Panc1 (cell line): Measurements from ENCODE around the gene PHACTR4. TPM values are rescaled to one million over a fixed set of nuclear protein-coding genes. Genes with fewer than 3 reads are reported as not detected.
A peak's percentile ranks its signal among the peaks of the same experiment; 100 is the strongest.

ENCODE experiments used
- ATAC-seq: fragments of 200-7000 bp; cut with Tn5 transposase; 2 replicates; pipeline ENCODE4 v1.9.1; 2020; ENCODE audit warnings: mild to moderate bottlenecking, moderate library complexity
- BruUV-seq: library from RNA; stranded (reverse); fragments of 400-500 nt; replicated peaks from 2 replicates; lab custom pipeline; 2021; lab: Mats Ljungman, UMichigan
- CTCF ChIA-PET: fragments of 300-600 bp; sonication (Branson Sonifier 250); formaldehyde crosslinking; loops from one replicate; lab custom pipeline; 2022; ENCODE audit warnings: antibody characterized with exemption; lab: Charles Lee
- POLR2A ChIA-PET: fragments of 300-600 bp; sonication (Branson Sonifier 250); formaldehyde crosslinking; loops from one replicate; lab custom pipeline; 2022; ENCODE audit warnings: antibody characterized with exemption; lab: Charles Lee
- DNase-seq: peaks from one replicate; pipeline ENCODE4 v3.0.0-alpha.2; 2010; ENCODE audit warnings: low read depth, low spot score
- H3K27ac ChIP-seq: 2 replicates; pipeline ENCODE4 v1.5.1; 2011; ENCODE audit warnings: mild to moderate bottlenecking, low read length, inconsistent platforms
- H3K27me3 ChIP-seq: fragments of 200-500 bp; sonication (Bioruptor generic); 2 replicates; pipeline ENCODE4 v1.6.0; 2014; ENCODE audit warnings: low read length, inconsistent platforms; ENCODE audit not compliant: control insufficient read depth, insufficient read depth
- H3K36me3 ChIP-seq: fragments of 200-500 bp; sonication (Bioruptor generic); 2 replicates; pipeline ENCODE4 v1.5.1; 2014; ENCODE audit warnings: inconsistent platforms, mild to moderate bottlenecking, low read length, moderate library complexity; ENCODE audit not compliant: control insufficient read depth, insufficient read depth
- H3K4me1 ChIP-seq: 2 replicates; pipeline ENCODE4 v1.5.1; 2011; ENCODE audit warnings: inconsistent platforms, mild to moderate bottlenecking, low read length, moderate library complexity; ENCODE audit not compliant: control insufficient read depth, insufficient read depth
- H3K4me3 ChIP-seq, 2 experiments: 2 replicates each; pipeline ENCODE4 v1.5.1; 2011 to 2012; ENCODE audit warnings: low read depth in 2 of 2, low read length in 2 of 2, mild to moderate bottlenecking in 2 of 2, inconsistent platforms in 1 of 2, moderate library complexity in 1 of 2
- H3K9me3 ChIP-seq: fragments of 200-500 bp; sonication (Bioruptor generic); 2 replicates; pipeline ENCODE4 v1.5.1; 2014; ENCODE audit warnings: low read depth, mild to moderate bottlenecking, inconsistent platforms, low read length, moderate library complexity; ENCODE audit not compliant: control insufficient read depth, insufficient read depth
- CTCF ChIP-seq: fragments of 450-650 bp; IDR thresholded peaks from 2 replicates; pipeline ENCODE4 v1.5.1; 2017; ENCODE audit warnings: mild to moderate bottlenecking
- POLR2AphosphoS5 ChIP-seq: IDR thresholded peaks from 2 replicates; pipeline ENCODE4 v1.6.1; 2012; ENCODE audit warnings: mild to moderate bottlenecking, low read depth, low read length, moderate library complexity
- REST ChIP-seq, 2 experiments: IDR thresholded peaks; 2 replicates each; pipeline ENCODE4 v1.6.1; 2011 to 2012; ENCODE audit warnings: low read depth in 2 of 2, control low read depth in 1 of 2, low read length in 1 of 2, mild to moderate bottlenecking in 1 of 2, moderate library complexity in 1 of 2; ENCODE audit not compliant: insufficient read depth in 1 of 2
- SIN3A ChIP-seq: IDR thresholded peaks from 2 replicates; pipeline ENCODE4 v1.6.1; 2012; ENCODE audit warnings: low read depth, mild to moderate bottlenecking, low read length, moderate library complexity, borderline replicate concordance; ENCODE audit not compliant: insufficient read depth
- TCF7L2 ChIP-seq: IDR thresholded peaks from 2 replicates; pipeline ENCODE4 v1.6.1; 2011; ENCODE audit warnings: mild to moderate bottlenecking, low read depth, low read length, inconsistent platforms
- in situ Hi-C: cut with HindIII; loops from 2 replicates; pipeline ENCODE4 v1.10.0; 2016; ENCODE audit warnings: low sequenced_read_pairs, low pct_unique_long_range_greater_than_20kb
- intact Hi-C: fragments of 100-400 bp; cut with micrococcal nuclease; formaldehyde crosslinking; loops from one replicate; pipeline ENCODE4 v1.10.0; 2022; ENCODE audit not compliant: unreplicated experiment
- total RNA-seq: library from RNA; stranded (reverse); gene quantifications from one replicate; pipeline ENCODE4 v1.2.1, GENCODE V29; 2021; ENCODE audit not compliant: unreplicated experiment

PHACTR4 gene
- total RNA-seq, 1 experiment from 2014 or later = 63.4 TPM

GRCh38 chr1:28437924-28438699, 68.6 kb downstream of the PHACTR4 start:
- no peak for TF ChIP-seq SIN3A
- no peak for TF ChIP-seq REST (IDR thresholded peaks at IDR 0.05; ENCODE audit: insufficient read depth in 1 of 2, low read depth in 2 of 2, low read length in 1 of 2)
- TF ChIP-seq CTCF = no peak
- peak; percentile 49; the same call in 1 of the 2 replicates for TF ChIP-seq TCF7L2
- TF ChIP-seq POLR2AphosphoS5 = peak; percentile 78
- Histone ChIP-seq H3K27ac (peak overlapping the region; percentile 90), H3K27me3 (no peaks in the 10 kb centered on the region), H3K4me1 (peaks cover 37% of the 10 kb centered on the region), H3K9me3 (no peaks in the 10 kb centered on the region), H3K4me3 (peak overlapping the region; percentile 44 to 51), H3K36me3 (no peaks in the 10 kb centered on the region)
- intact Hi-C loops (no loop called here), in situ Hi-C loops (no loop called here)
- TSS peak; percentile 65 for BruUV-seq
- peak; percentile 99 for ATAC-seq
- POLR2A ChIA-PET = interaction anchor here (0.5 to 1.8 kb wide), 5 partner anchors 9 to 340 kb away, joined by 4 to 9 read pairs (median 5); no protein-coding TSS in a partner anchor
- CTCF ChIA-PET = interaction anchor here (0.6 to 1.1 kb wide), 2 partner anchors 28 to 102 kb away, joined by 5 read pairs; no protein-coding TSS in a partner anchor
- DNase-seq = peak; percentile 98

- TF ChIP-seq CTCF = no peak
- no peak for TF ChIP-seq SIN3A
- no peak for TF ChIP-seq TCF7L2
- TF ChIP-seq POLR2AphosphoS5 = no peak
- TF ChIP-seq REST (IDR thresholded peaks at IDR 0.05; ENCODE audit: insufficient read depth in 1 of 2, low read depth in 2 of 2, low read length in 1 of 2) = no peak
- in situ Hi-C loops = no loop called here
- peak overlapping the region; percentile 10 to 44; a peak in 3 of 4 replicates for H3K4me3 ChIP-seq
- DNase-seq (no peak), ATAC-seq (no peak)
- intact Hi-C loops = no loop called here
- no peaks in the 10 kb centered on the region for H3K27me3 ChIP-seq
- no TSS peak for BruUV-seq
- no peaks in the 10 kb centered on the region for H3K36me3 ChIP-seq
- CTCF ChIA-PET = no interaction called here
- POLR2A ChIA-PET = interaction anchor here (1.8 kb wide), 1 partner anchor 10 kb away, joined by 4 read pairs; no protein-coding TSS in a partner anchor
- no peaks in the 10 kb centered on the region for H3K9me3 ChIP-seq
- peaks cover 37% of the 10 kb centered on the region for H3K4me1 ChIP-seq
- peak overlapping the region; percentile 69 for H3K27ac ChIP-seq
Measured at GRCh38 chr1:28439320-28439719, 69.8 kb downstream of the PHACTR4 start.
